SU-DHL-6 (cell line): ENCODE measurements around the gene MLXIPL.

Experiments used
- H2AFZ ChIP-seq: fragments of 200-600 bp; sonication (generic); 2 replicates; pipeline ENCODE4 v1.6.1; 2014; ENCODE audit warnings: low read depth, mild to moderate bottlenecking, moderate library complexity, mixed read lengths, antibody characterized with exemption, low read length; ENCODE audit not compliant: severe bottlenecking
- H3F3A ChIP-seq: fragments of 200-600 bp; shearing (Covaris generic); 2 replicates; pipeline ENCODE4 v1.6.0; 2016; ENCODE audit warnings: antibody characterized with exemption, mild to moderate bottlenecking; ENCODE audit not compliant: insufficient read depth
- H3K27ac ChIP-seq: fragments of 200-600 bp; sonication (generic); 2 replicates; pipeline ENCODE4 v1.5.1; 2016; ENCODE audit warnings: low read depth, mild to moderate bottlenecking, low read length, moderate library complexity, mixed read lengths
- H3K27me3 ChIP-seq: fragments of 200-600 bp; sonication (generic), shearing (Covaris generic); 2 replicates; pipeline ENCODE4 v1.6.0; 2014; ENCODE audit warnings: mild to moderate bottlenecking, low read length
- H3K36me3 ChIP-seq: fragments of 200-600 bp; sonication (generic); 2 replicates; pipeline ENCODE4 v1.6.1; 2014; ENCODE audit warnings: mild to moderate bottlenecking, low read length, mixed read lengths
- H3K4me2 ChIP-seq: fragments of 300-600, 200-600 bp; shearing (Covaris generic), sonication (generic); 2 replicates; pipeline ENCODE4 v1.6.0; 2014; ENCODE audit warnings: low read length, low read depth, mild to moderate bottlenecking; ENCODE audit not compliant: poor library complexity, severe bottlenecking
- H3K4me3 ChIP-seq: fragments of 200-600 bp; sonication (generic); 2 replicates; pipeline ENCODE4 v1.5.1; 2014; ENCODE audit warnings: antibody characterized with exemption, low read length, mild to moderate bottlenecking, mixed read lengths; ENCODE audit not compliant: insufficient read depth, poor library complexity, severe bottlenecking
- H3K79me2 ChIP-seq: fragments of 200-600 bp; sonication (generic); 2 replicates; pipeline ENCODE4 v1.6.1; 2014; ENCODE audit warnings: mild to moderate bottlenecking, low read length, moderate library complexity; ENCODE audit not compliant: insufficient read depth
- H3K9ac ChIP-seq: fragments of 200-600 bp; sonication (generic); 2 replicates; pipeline ENCODE4 v1.7.0; 2014; ENCODE audit warnings: mild to moderate bottlenecking, low read length
- H3K9me2 ChIP-seq: fragments of 200-600 bp; sonication (generic); replicated peaks from 2 replicates; pipeline ENCODE4 v1.6.1; 2014; ENCODE audit warnings: low read length; ENCODE audit not compliant: insufficient read depth
- H3K9me3 ChIP-seq: fragments of 200-600 bp; sonication (generic); 2 replicates; pipeline ENCODE4 v1.6.1; 2014; ENCODE audit warnings: low read length, mixed read lengths; ENCODE audit not compliant: insufficient read depth
- H4K20me1 ChIP-seq: fragments of 200-600 bp; sonication (generic); 2 replicates; pipeline ENCODE4 v1.6.1; 2014; ENCODE audit warnings: low read depth, mild to moderate bottlenecking, antibody characterized with exemption, low read length, moderate library complexity, mixed read lengths
- EZH2phosphoT487 ChIP-seq: fragments of 200-600 bp; sonication (generic), shearing (Covaris generic); conservative IDR thresholded peaks from 2 replicates; pipeline ENCODE4 v1.6.1; 2018; ENCODE audit warnings: mild to moderate bottlenecking, antibody characterized with exemption, low read length, moderate library complexity, mixed read lengths
- TF ChIP-seq, protein P1 (sequence below): fragments of 200-600 bp; sonication (generic); IDR thresholded peaks from one replicate; pipeline ENCODE4 v1.5.1; 2017; ENCODE audit warnings: antibody characterized with exemption, mild to moderate bottlenecking, low read length, moderate library complexity; ENCODE audit not compliant: insufficient read depth, poor library complexity, severe bottlenecking

MLXIPL gene

DNA sequence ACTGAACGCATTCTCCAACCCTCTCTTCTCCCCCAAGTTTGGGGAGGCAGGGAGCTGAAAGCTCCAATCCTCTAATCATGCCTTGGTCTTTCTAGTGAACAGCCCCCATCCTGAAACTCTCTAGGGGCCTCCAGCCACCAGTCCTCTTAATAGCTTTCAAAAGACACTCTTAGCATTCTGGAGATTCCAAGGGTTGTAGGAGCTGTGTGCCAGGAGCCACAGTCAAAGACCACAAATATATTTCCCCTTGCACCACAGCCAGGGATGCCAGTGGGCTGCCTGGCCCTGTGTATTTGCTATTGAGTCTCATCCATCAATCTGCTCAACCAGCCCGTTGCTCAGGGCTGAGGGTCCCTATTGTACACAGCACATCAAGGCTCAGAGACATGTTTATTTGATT is 18.5 kb upstream of the MLXIPL start:
- Histone ChIP-seq H3K27ac (no peak overlapping the region), H3K4me2 (no peak overlapping the region), H3K9me2 (no peaks in the 10 kb centered on the region), H3K9ac (no peak overlapping the region), H3K9me3 (no peaks in the 10 kb centered on the region), H3K79me2 (no peaks in the 10 kb centered on the region), H3K36me3 (no peaks in the 10 kb centered on the region), H3F3A (no peaks in the 10 kb centered on the region), H3K27me3 (no peaks in the 10 kb centered on the region), H2AFZ (no peak overlapping the region), H4K20me1 (no peaks in the 10 kb centered on the region), H3K4me3 (no peak overlapping the region)
- TF ChIP-seq, protein P1, sequence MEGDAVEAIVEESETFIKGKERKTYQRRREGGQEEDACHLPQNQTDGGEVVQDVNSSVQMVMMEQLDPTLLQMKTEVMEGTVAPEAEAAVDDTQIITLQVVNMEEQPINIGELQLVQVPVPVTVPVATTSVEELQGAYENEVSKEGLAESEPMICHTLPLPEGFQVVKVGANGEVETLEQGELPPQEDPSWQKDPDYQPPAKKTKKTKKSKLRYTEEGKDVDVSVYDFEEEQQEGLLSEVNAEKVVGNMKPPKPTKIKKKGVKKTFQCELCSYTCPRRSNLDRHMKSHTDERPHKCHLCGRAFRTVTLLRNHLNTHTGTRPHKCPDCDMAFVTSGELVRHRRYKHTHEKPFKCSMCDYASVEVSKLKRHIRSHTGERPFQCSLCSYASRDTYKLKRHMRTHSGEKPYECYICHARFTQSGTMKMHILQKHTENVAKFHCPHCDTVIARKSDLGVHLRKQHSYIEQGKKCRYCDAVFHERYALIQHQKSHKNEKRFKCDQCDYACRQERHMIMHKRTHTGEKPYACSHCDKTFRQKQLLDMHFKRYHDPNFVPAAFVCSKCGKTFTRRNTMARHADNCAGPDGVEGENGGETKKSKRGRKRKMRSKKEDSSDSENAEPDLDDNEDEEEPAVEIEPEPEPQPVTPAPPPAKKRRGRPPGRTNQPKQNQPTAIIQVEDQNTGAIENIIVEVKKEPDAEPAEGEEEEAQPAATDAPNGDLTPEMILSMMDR = no peak
- no peak for TF ChIP-seq EZH2phosphoT487

DNA sequence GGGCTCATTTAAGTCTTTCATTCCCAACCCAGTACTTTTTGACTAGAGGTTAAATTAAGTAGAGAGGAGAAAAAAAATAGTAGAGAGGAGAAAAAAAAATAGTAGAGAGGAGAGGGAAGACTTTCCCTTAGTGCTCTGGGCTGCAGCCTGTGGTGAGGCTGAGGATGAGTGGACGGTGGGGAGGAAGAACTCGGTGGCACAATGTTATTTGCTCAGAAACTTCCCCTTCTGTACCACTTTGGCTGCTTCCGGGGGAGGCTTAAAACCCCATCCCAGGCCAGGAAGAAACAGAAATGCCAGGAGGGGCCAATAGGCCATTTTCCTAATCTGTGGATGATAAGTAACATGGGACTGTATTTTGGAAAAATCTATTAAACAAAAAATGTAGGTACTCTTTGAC is 14.6 kb upstream of the MLXIPL start:
- H3K9me3 ChIP-seq = no peaks in the 10 kb centered on the region
- TF ChIP-seq, protein P1 = no peak
- no peak for TF ChIP-seq EZH2phosphoT487

DNA sequence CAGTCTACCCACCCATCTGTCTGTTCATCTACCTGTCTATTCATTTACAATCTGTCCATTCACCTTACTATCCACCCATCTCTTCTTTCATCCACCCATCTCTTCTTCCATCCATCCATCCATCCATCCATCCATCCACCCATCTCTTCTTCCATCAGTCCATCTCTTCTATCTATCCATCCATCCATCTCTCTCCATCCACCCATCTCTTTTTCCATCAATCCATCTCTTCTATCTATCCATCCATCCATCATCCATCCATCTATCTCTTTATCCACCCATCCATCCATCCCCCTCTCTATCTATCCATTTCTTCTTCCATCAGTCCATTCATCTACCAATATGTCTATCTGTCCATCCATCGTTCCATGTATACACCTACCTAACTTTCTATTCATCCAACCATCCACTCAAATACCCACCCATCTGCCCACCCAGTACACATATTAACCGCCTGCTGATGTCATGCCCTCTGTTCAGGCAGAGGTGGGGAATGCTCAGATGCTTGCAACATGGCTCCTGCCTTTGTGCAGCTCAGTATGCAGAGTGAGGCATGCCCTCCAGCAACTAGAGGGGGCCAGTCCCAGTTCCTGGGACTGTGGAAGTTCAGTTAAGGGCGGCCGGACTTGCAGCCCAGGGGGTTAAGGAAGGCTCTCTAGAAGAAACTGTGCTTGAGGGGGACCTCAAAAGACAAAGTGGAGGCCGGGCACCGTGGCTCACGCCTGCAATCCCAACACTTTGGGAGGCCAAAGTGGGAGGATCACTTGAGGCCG is 11.3 kb upstream of the MLXIPL start:
- no peak overlapping the region for H3K4me2 ChIP-seq
- H3K4me3 ChIP-seq = no peak overlapping the region
- H3K9ac ChIP-seq = no peak overlapping the region
- no peaks in the 10 kb centered on the region for H3K27me3 ChIP-seq
- no peaks in the 10 kb centered on the region for H4K20me1 ChIP-seq
- no peaks in the 10 kb centered on the region for H3K9me3 ChIP-seq
- no peak overlapping the region for H3K27ac ChIP-seq
- no peak overlapping the region for H2AFZ ChIP-seq
- no peaks in the 10 kb centered on the region for H3K9me2 ChIP-seq
- no peaks in the 10 kb centered on the region for H3F3A ChIP-seq
- TF ChIP-seq EZH2phosphoT487 = no peak
- TF ChIP-seq, protein P1 = no peak
- H3K79me2 ChIP-seq = no peaks in the 10 kb centered on the region
- H3K36me3 ChIP-seq = no peaks in the 10 kb centered on the region

More for the DNA sequence above, 14.6 kb upstream of the MLXIPL start:
- H3K27ac ChIP-seq = no peak overlapping the region
- H3K9ac ChIP-seq = no peak overlapping the region
- no peak overlapping the region for H3K4me2 ChIP-seq
- H3K4me3 ChIP-seq = no peak overlapping the region
- no peaks in the 10 kb centered on the region for H4K20me1 ChIP-seq
- H3K79me2 ChIP-seq = no peaks in the 10 kb centered on the region
- no peaks in the 10 kb centered on the region for H3F3A ChIP-seq
- H3K27me3 ChIP-seq = no peaks in the 10 kb centered on the region
- H3K9me2 ChIP-seq = no peaks in the 10 kb centered on the region
- no peak overlapping the region for H2AFZ ChIP-seq
- no peaks in the 10 kb centered on the region for H3K36me3 ChIP-seq
